ENCODE measurements around the gene ADCY6.

DNA sequence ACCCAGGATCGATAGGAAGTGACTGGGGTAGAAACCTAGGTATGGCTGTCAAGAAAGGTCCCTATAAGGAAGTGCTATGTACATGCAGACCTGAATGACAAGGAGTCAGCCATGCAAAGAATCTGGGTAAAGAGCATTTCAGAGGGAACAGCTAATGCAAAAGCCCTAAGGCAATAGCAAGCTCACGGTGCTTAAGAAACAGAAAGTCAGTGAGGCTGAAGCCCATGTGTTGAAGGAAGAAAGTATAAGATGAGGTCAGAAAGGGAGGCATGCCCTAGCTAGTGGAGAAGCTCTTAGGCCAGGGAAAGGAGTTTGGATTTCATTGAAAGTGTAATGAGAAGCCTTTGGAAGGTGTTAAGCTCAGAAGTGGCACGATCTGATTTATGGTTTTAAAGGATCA, 6.0 kb upstream of the ADCY6 start:
- no peak for TF ChIP-seq POLR2A (IDR thresholded peaks at IDR 0.05)
- TF ChIP-seq, protein P1, sequence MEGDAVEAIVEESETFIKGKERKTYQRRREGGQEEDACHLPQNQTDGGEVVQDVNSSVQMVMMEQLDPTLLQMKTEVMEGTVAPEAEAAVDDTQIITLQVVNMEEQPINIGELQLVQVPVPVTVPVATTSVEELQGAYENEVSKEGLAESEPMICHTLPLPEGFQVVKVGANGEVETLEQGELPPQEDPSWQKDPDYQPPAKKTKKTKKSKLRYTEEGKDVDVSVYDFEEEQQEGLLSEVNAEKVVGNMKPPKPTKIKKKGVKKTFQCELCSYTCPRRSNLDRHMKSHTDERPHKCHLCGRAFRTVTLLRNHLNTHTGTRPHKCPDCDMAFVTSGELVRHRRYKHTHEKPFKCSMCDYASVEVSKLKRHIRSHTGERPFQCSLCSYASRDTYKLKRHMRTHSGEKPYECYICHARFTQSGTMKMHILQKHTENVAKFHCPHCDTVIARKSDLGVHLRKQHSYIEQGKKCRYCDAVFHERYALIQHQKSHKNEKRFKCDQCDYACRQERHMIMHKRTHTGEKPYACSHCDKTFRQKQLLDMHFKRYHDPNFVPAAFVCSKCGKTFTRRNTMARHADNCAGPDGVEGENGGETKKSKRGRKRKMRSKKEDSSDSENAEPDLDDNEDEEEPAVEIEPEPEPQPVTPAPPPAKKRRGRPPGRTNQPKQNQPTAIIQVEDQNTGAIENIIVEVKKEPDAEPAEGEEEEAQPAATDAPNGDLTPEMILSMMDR (IDR thresholded peaks at IDR 0.05) = no peak
